PC-3 (cell line): Measurements from ENCODE around the gene TRIM26.

Experiments
- EZH2 ChIP-seq: fragments of 300-600 bp; sonication (generic); IDR thresholded peaks from one replicate; pipeline ENCODE4 v1.6.1; 2017; ENCODE audit warnings: antibody characterized with exemption, mild to moderate bottlenecking, low read length; ENCODE audit not compliant: unreplicated experiment
- EZH2phosphoT487 ChIP-seq: fragments of 300-600 bp; sonication (generic); IDR thresholded peaks from 2 replicates; pipeline ENCODE4 v1.6.1; 2018; ENCODE audit warnings: mild to moderate bottlenecking, antibody characterized with exemption, low read length, borderline replicate concordance
- TF ChIP-seq, protein P1 (sequence below): fragments of 300-600 bp; sonication (generic); conservative IDR thresholded peaks from 2 replicates; pipeline ENCODE4 v1.5.1; 2017; ENCODE audit warnings: antibody characterized with exemption, low read depth, mild to moderate bottlenecking, low read length

DNA sequence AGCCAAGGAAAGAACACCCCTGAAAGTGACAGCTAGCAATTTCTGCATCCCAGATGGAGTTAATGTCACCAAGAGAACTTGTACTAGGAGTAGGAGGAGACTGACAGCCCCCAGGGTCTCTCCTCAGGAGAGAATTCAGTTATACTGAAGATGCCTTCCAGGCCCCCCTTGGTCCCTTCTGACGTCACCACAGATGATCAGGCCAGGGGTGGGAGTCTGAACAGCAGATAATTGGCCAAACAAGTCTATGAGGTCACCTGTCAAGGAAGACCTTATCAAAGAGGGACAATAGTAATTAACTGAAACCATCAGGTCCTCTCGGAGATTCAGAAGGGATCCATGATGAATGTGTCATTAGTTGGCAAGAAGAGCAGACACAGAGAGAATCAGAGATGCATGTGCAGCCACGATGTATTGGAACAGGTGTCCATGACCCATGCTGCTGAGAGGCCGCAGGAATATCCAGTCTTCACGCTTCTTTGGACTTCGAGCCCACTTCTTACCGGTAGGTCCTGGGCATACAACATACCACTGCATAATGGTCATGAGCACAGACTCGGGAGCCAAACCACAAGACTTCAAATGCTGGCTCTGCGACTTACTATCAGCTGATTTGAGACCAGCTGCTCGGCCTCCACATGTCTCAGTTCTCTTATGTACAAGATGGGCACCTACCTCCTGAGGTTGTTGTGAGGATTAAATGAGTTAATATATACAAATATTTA lies 62.4 kb downstream of the TRIM26 start:
- TF ChIP-seq, protein P1, sequence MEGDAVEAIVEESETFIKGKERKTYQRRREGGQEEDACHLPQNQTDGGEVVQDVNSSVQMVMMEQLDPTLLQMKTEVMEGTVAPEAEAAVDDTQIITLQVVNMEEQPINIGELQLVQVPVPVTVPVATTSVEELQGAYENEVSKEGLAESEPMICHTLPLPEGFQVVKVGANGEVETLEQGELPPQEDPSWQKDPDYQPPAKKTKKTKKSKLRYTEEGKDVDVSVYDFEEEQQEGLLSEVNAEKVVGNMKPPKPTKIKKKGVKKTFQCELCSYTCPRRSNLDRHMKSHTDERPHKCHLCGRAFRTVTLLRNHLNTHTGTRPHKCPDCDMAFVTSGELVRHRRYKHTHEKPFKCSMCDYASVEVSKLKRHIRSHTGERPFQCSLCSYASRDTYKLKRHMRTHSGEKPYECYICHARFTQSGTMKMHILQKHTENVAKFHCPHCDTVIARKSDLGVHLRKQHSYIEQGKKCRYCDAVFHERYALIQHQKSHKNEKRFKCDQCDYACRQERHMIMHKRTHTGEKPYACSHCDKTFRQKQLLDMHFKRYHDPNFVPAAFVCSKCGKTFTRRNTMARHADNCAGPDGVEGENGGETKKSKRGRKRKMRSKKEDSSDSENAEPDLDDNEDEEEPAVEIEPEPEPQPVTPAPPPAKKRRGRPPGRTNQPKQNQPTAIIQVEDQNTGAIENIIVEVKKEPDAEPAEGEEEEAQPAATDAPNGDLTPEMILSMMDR, result no peak
- TF ChIP-seq EZH2, result no peak
- no peak for TF ChIP-seq EZH2phosphoT487
